ENCODE results near the gene PPP2R1A. TPM values are rescaled to one million over a fixed set of nuclear protein-coding genes. Genes with fewer than 3 reads are reported as not detected.

Gene PPP2R1A
- total RNA-seq, 2 experiments from 2014 or later, result 151 to 157 TPM

DNA sequence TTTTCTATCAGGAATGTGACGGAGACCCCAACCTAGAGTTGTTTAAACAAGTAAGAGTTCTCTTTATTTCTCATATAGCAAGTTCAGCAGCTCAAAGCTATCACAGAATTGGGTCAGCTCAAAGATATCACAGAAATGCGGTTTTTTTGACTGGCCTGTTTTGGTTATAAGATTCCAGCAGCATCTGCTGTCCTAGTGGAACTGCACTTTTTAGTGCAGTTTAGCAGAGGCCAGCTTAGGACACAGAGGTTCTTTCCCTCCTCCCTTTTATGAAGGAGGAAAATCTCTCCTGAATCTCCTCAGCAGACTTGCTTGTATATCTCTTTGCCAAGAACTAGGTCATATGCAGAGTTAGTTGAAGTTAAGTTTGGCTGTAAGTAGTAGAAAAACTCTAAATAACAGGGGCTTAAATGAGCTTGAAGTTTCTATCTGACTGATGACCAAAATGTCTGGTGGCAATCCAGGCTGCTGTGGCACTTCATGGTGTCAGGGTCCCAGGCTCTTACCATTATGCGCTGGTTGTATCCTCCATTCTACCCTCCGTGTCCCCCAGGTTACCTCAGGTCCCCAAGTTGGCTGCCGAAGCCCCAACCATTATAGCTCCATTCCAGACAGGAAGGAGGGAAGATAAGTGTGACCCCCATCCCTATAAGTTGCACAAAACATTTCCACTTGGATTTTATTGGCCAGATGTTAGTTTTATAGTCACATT, 6.6 kb downstream of the PPP2R1A start:
- ChIA-PET POLR2A (no interaction called here), CTCF (interaction anchor here (1.6 kb wide), 1 partner anchor 57 kb away, joined by 3 read pairs; the partner anchor contains the start of gene ZNF616)
- no peak overlapping the region for H3K27ac Mint-ChIP-seq
- DNase-seq (no peak), ATAC-seq (ENCODE audit: poor library complexity) (no peak)
- Histone ChIP-seq H3K36me3 (ENCODE audit: insufficient read depth, low read length) (peaks cover 71% of the 10 kb centered on the region), H3K4me1 (ENCODE audit: insufficient read depth, low read length) (peaks cover 53% of the 10 kb centered on the region), H3K4me3 (ENCODE audit: low read length) (no peak overlapping the region), H3K27me3 (ENCODE audit: control insufficient read depth in 1 of 2, insufficient read depth in 2 of 2, low read length in 2 of 2) (no peaks in the 10 kb centered on the region), H3K27ac (ENCODE audit: low read depth in 1 of 2, low read length in 2 of 2) (no peak overlapping the region), H3K9me3 (ENCODE audit: control insufficient read depth in 1 of 2, insufficient read depth in 1 of 2, low read length in 2 of 2) (no peaks in the 10 kb centered on the region)
- H3K36me3 Mint-ChIP-seq (ENCODE audit: low read depth), result peaks cover 88% of the 10 kb centered on the region
- H3K4me3 Mint-ChIP-seq, result peak overlapping the region; percentile 38
- TF ChIP-seq, protein P1, sequence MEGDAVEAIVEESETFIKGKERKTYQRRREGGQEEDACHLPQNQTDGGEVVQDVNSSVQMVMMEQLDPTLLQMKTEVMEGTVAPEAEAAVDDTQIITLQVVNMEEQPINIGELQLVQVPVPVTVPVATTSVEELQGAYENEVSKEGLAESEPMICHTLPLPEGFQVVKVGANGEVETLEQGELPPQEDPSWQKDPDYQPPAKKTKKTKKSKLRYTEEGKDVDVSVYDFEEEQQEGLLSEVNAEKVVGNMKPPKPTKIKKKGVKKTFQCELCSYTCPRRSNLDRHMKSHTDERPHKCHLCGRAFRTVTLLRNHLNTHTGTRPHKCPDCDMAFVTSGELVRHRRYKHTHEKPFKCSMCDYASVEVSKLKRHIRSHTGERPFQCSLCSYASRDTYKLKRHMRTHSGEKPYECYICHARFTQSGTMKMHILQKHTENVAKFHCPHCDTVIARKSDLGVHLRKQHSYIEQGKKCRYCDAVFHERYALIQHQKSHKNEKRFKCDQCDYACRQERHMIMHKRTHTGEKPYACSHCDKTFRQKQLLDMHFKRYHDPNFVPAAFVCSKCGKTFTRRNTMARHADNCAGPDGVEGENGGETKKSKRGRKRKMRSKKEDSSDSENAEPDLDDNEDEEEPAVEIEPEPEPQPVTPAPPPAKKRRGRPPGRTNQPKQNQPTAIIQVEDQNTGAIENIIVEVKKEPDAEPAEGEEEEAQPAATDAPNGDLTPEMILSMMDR (IDR thresholded peaks at IDR 0.05), result no peak
- H3K27me3 Mint-ChIP-seq, result no peaks in the 10 kb centered on the region
- peaks cover 82% of the 10 kb centered on the region for H3K4me1 Mint-ChIP-seq (ENCODE audit: low read depth)
- intact Hi-C loops (cut with DNase I, micrococcal nuclease), result no loop called here
- no peaks in the 10 kb centered on the region for H3K9me3 Mint-ChIP-seq

DNA sequence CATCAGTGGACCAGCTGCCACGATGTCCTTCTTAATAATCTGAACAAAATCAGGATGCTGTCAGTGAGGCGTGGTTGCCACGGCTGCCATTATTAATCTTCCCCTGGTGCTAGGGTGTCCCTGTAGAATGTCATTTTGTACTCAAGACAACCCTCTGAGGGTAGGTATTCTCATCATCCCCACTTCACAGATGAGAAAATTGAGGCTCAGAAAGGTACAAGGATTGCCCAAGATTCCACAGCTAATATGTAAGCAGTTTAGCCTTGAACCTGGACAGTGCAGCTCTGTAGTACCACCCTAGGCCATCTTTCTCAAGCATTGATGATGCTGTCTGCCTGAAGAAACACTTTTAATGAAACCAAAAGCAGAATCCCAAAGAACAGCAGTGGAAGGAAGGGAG, 8.1 kb downstream of the PPP2R1A start:
- no peaks in the 10 kb centered on the region for H3K9me3 ChIP-seq (ENCODE audit: control insufficient read depth in 1 of 2, insufficient read depth in 1 of 2, low read length in 2 of 2)
- ChIA-PET POLR2A (interaction anchor here (1.6 kb wide), 1 partner anchor 8 kb away, joined by 14 read pairs; the partner anchor contains the start of gene PPP2R1A), CTCF (no interaction called here)
- DNase-seq (no peak), ATAC-seq (ENCODE audit: poor library complexity) (no peak)
- Mint-ChIP-seq H3K4me3 (no peak overlapping the region), H3K27ac (peak overlapping the region; percentile 30), H3K36me3 (ENCODE audit: low read depth) (peaks cover 88% of the 10 kb centered on the region), H3K4me1 (ENCODE audit: low read depth) (peaks cover 82% of the 10 kb centered on the region), H3K9me3 (no peaks in the 10 kb centered on the region), H3K27me3 (no peaks in the 10 kb centered on the region)
- H3K4me3 ChIP-seq (ENCODE audit: low read length), result no peak overlapping the region
- peaks cover 84% of the 10 kb centered on the region for H3K36me3 ChIP-seq (ENCODE audit: insufficient read depth, low read length)
- TF ChIP-seq, protein P1 (IDR thresholded peaks at IDR 0.05), result no peak
- no peak overlapping the region for H3K27ac ChIP-seq (ENCODE audit: low read depth in 1 of 2, low read length in 2 of 2)
- no peaks in the 10 kb centered on the region for H3K27me3 ChIP-seq (ENCODE audit: control insufficient read depth in 1 of 2, insufficient read depth in 2 of 2, low read length in 2 of 2)
- H3K4me1 ChIP-seq (ENCODE audit: insufficient read depth, low read length), result peaks cover 38% of the 10 kb centered on the region
- intact Hi-C loops (cut with DNase I, micrococcal nuclease), result no loop called here

DNA sequence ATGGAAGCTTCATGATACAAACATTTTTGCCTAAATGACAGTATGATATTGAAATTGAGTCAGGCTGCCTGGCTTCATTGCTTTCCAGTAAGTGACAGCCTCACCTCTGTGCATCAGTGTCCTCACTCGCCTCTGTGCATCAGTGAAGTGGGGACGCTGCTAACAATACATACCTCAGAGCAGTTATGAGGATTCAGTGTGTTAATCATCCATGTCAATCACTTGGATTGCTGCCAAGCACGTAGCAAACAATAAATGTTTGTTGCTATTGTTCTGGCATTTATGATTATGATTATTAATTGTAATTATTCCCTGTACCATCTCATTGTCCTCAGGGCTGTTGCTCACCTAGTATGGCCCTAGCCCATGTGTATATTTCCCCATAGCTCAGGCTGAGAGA, 8.8 kb downstream of the PPP2R1A start:
- Mint-ChIP-seq H3K4me3 (no peak overlapping the region), H3K36me3 (ENCODE audit: low read depth) (peaks cover 90% of the 10 kb centered on the region), H3K27me3 (no peaks in the 10 kb centered on the region), H3K27ac (no peak overlapping the region), H3K9me3 (no peaks in the 10 kb centered on the region), H3K4me1 (ENCODE audit: low read depth) (peaks cover 82% of the 10 kb centered on the region)
- TF ChIP-seq, protein P1 (IDR thresholded peaks at IDR 0.05), result no peak
- Histone ChIP-seq H3K27me3 (ENCODE audit: control insufficient read depth in 1 of 2, insufficient read depth in 2 of 2, low read length in 2 of 2) (no peaks in the 10 kb centered on the region), H3K36me3 (ENCODE audit: insufficient read depth, low read length) (peaks cover 84% of the 10 kb centered on the region), H3K27ac (ENCODE audit: low read depth in 1 of 2, low read length in 2 of 2) (no peak overlapping the region), H3K4me3 (ENCODE audit: low read length) (no peak overlapping the region), H3K4me1 (ENCODE audit: insufficient read depth, low read length) (peaks cover 31% of the 10 kb centered on the region), H3K9me3 (ENCODE audit: control insufficient read depth in 1 of 2, insufficient read depth in 1 of 2, low read length in 2 of 2) (no peaks in the 10 kb centered on the region)
- DNase-seq (no peak), ATAC-seq (ENCODE audit: poor library complexity) (no peak)
- ChIA-PET CTCF (no interaction called here), POLR2A (interaction anchor here (1.6 kb wide), 1 partner anchor 9 kb away, joined by 14 read pairs; the partner anchor contains the start of gene PPP2R1A)
- intact Hi-C loops (cut with DNase I, micrococcal nuclease), result no loop called here
